B cell (primary cell): ENCODE results near the gene ADAM12. TPM values are rescaled to one million over a fixed set of nuclear protein-coding genes. Genes with fewer than 3 reads are reported as not detected.

Experiments used
- ATAC-seq: fragments of 200-7000 bp; cut with Tn5 transposase; one replicate; pipeline ENCODE4 v1.10.0; 2021; ENCODE audit warnings: low read depth, mild to moderate bottlenecking, moderate number of reproducible peaks, moderate library complexity
- CTCF ChIA-PET: fragments of 350-600 bp; sonication (Branson Sonifier 250); formaldehyde crosslinking; loops from one replicate; lab custom pipeline; 2021; ENCODE audit warnings: antibody characterized with exemption, inconsistent platforms; lab: Charles Lee
- POLR2A ChIA-PET: fragments of 350-600 bp; sonication (Branson Sonifier 250); formaldehyde crosslinking; loops from one replicate; lab custom pipeline; 2021; ENCODE audit warnings: antibody characterized with exemption; lab: Charles Lee
- DNase-seq: peaks from one replicate; pipeline ENCODE4 v3.0.0; 2013
- H2AFZ ChIP-seq: 2 replicates; pipeline ENCODE4 v1.6.1; 2012; ENCODE audit warnings: mild to moderate bottlenecking, low read depth, low read length; ENCODE audit not compliant: insufficient read depth, poor library complexity, severe bottlenecking
- H3K27ac ChIP-seq, 2 donors: 1 replicate in 1 of 2; 2 replicates in 1 of 2; pipeline ENCODE4 v1.5.1; 2012 to 2013; ENCODE audit warnings: low read length in 2 of 2, mild to moderate bottlenecking in 2 of 2, moderate library complexity in 1 of 2
- H3K27me3 ChIP-seq, 4 experiments: fragments of 200-600 bp in 1 of 4; sonication (generic) in 1 of 4; replicated peaks in 1 of 4; 1 replicate in 2 of 4; 2 replicates in 2 of 4; pipeline versions ENCODE4 v1.6.1 to v1.7.0; 2013 to 2016; ENCODE audit warnings: low read length in 3 of 4, mild to moderate bottlenecking in 2 of 4, mixed read lengths in 1 of 4, moderate library complexity in 1 of 4; ENCODE audit not compliant: insufficient read depth in 4 of 4, control insufficient read depth in 3 of 4; ENCODE audit errors: control extremely low read depth in 1 of 4
- H3K36me3 ChIP-seq, 2 experiments: replicated peaks in 1 of 2; 1 replicate in 1 of 2; 2 replicates in 1 of 2; pipeline versions ENCODE4 v1.6.1 to v1.7.1; 2013; ENCODE audit warnings: low read length in 1 of 2; ENCODE audit not compliant: insufficient read depth in 2 of 2, control insufficient read depth in 1 of 2; ENCODE audit errors: control extremely low read depth in 1 of 2, extremely low read depth in 1 of 2
- H3K4me1 ChIP-seq, 2 donors: fragments of 200-600 bp in 1 of 2; sonication (generic) in 1 of 2; 1 replicate in 1 of 2; 2 replicates in 1 of 2; pipeline versions ENCODE4 v1.5.1 to v1.6.1; 2013 to 2017; ENCODE audit warnings: low read length in 2 of 2; ENCODE audit not compliant: control insufficient read depth in 2 of 2, insufficient read depth in 2 of 2
- H3K4me2 ChIP-seq: replicated peaks from 2 replicates; pipeline ENCODE3; 2012; ENCODE audit warnings: mild to moderate bottlenecking, low read depth, low read length; ENCODE audit not compliant: poor library complexity, severe bottlenecking
- H3K4me3 ChIP-seq, 5 experiments: fragments of 200-600 bp in 1 of 5; sonication (generic) in 1 of 5; 1 replicate in 3 of 5; 2 replicates in 2 of 5; pipeline versions ENCODE4 v1.5.1 to v1.7.0; 2011 to 2016; ENCODE audit warnings: low read length in 4 of 5, mild to moderate bottlenecking in 4 of 5, low read depth in 2 of 5, control low read depth in 1 of 5, moderate library complexity in 1 of 5; ENCODE audit not compliant: insufficient read depth in 1 of 5; ENCODE audit errors: control extremely low read depth in 1 of 5, extremely low read depth in 1 of 5
- H3K79me2 ChIP-seq: fragments of 200-600 bp; sonication (generic); one replicate; pipeline ENCODE4 v1.6.0; 2016; ENCODE audit warnings: low read length; ENCODE audit not compliant: control insufficient read depth, insufficient read depth
- H3K9ac ChIP-seq: fragments of 200-600 bp; sonication (generic); 2 replicates; pipeline ENCODE4 v1.6.1; 2017; ENCODE audit warnings: mild to moderate bottlenecking, low read length, moderate library complexity
- H3K9me3 ChIP-seq, 3 donors: one replicate each; pipeline versions ENCODE4 v1.6.1 to v1.7.1; 2013; ENCODE audit warnings: low read length in 2 of 3; ENCODE audit not compliant: control insufficient read depth in 2 of 3, insufficient read depth in 1 of 3; ENCODE audit errors: control extremely low read depth in 1 of 3
- H4K20me1 ChIP-seq: 2 replicates; pipeline ENCODE4 v1.6.0; 2012; ENCODE audit warnings: mild to moderate bottlenecking, low read length; ENCODE audit not compliant: insufficient read depth, control insufficient read depth, poor library complexity, severe bottlenecking
- H3K27ac Mint-ChIP-seq: one replicate; pipeline ENCODE4 v1.8.0; 2021; ENCODE audit warnings: mixed read lengths
- H3K27me3 Mint-ChIP-seq: one replicate; pipeline ENCODE4 v1.8.0; 2021; ENCODE audit warnings: mixed read lengths
- H3K4me1 Mint-ChIP-seq: one replicate; pipeline ENCODE4 v1.8.0; 2021; ENCODE audit warnings: mixed read lengths
- H3K4me3 Mint-ChIP-seq: one replicate; pipeline ENCODE4 v1.8.0; 2021; ENCODE audit warnings: mixed read lengths
- H3K9me3 Mint-ChIP-seq: one replicate; pipeline ENCODE4 v1.8.0; 2022; ENCODE audit warnings: mixed read lengths; ENCODE audit not compliant: insufficient read depth
- EZH2 ChIP-seq: IDR thresholded peaks from 2 replicates; pipeline ENCODE4 v1.6.1; 2012; ENCODE audit warnings: borderline replicate concordance, low read depth, mild to moderate bottlenecking, moderate library complexity, low read length; ENCODE audit not compliant: insufficient read depth, poor library complexity, severe bottlenecking
- WGBS: methylation state at CpG from one replicate; pipeline ENCODE4 v1.1.5; 2013; ENCODE audit warnings: missing lambda C conversion rate; ENCODE audit not compliant: insufficient coverage; 5-methylcytosine and 5-hydroxymethylcytosine counted together
- intact Hi-C: fragments of 100-400 bp; cut with micrococcal nuclease; formaldehyde crosslinking; loops from one replicate; pipeline ENCODE4 v1.10.0; 2022
- polyA plus RNA-seq: library from polyadenylated mRNA; depleted of rRNA; stranded (reverse); fragments of >200 nt; gene quantifications from 2 replicates; pipeline ENCODE4 v1.2.3, GENCODE V29; 2012
- total RNA-seq, 2 donors: library from RNA; stranded (reverse); fragments of 120-200 nt in 1 of 2; gene quantifications; 1 replicate in 1 of 2; 2 replicates in 1 of 2; pipeline versions ENCODE4 v1.2.3 to v1.2.4, GENCODE V29; 2013 to 2022
- TF ChIP-seq, protein P1 (sequence below): fragments of 200-600 bp; IDR thresholded peaks from one replicate; pipeline ENCODE4 v1.8.0; 2022; ENCODE audit warnings: antibody characterized with exemption, mild to moderate bottlenecking

The ADAM12 gene
- total and polyA plus RNA-seq, 2 donors (not counting 1 experiment from before 2014, with no cell fraction given) = 0.01 to 0.22 TPM

DNA sequence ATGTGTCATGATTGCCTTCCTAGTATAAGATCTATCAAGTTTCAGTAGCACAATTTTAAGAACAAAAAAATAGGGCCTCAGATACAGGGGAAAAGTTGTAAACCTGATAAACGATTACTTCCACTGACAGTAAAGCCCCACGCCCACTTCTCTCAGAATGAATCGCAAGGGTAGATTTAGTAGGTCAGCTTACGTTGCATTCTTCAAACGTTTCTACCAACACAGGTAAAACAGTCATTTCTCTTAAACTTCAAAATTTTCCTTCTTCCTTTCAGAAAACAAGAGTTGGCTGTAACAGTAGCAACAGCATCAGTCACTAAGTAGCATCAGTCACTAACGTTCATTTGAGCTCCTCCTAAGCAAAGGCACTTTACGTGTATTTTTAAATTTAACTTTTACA lies 221.5 kb downstream of the ADAM12 start:
- H2AFZ ChIP-seq = no peak overlapping the region
- Mint-ChIP-seq H3K27ac (no peak overlapping the region), H3K9me3 (no peaks in the 10 kb centered on the region), H3K4me3 (no peak overlapping the region), H3K27me3 (no peaks in the 10 kb centered on the region), H3K4me1 (no peaks in the 10 kb centered on the region)
- no peaks in the 10 kb centered on the region for H3K36me3 ChIP-seq
- H4K20me1 ChIP-seq = no peaks in the 10 kb centered on the region
- POLR2A ChIA-PET = no interaction called here
- no peaks in the 10 kb centered on the region for H3K9me3 ChIP-seq
- WGBS = 40% methylated on average over 1 of the region's 7 CpGs
- intact Hi-C loops = no loop called here
- H3K4me2 ChIP-seq = no peak overlapping the region
- no peak overlapping the region for H3K27ac ChIP-seq
- no peak overlapping the region for H3K9ac ChIP-seq
- H3K4me3 ChIP-seq = no peak overlapping the region
- no peaks in the 10 kb centered on the region for H3K79me2 ChIP-seq
- ATAC-seq = no peak
- CTCF ChIA-PET = no interaction called here
- TF ChIP-seq EZH2 = no peak
- TF ChIP-seq, protein P1, sequence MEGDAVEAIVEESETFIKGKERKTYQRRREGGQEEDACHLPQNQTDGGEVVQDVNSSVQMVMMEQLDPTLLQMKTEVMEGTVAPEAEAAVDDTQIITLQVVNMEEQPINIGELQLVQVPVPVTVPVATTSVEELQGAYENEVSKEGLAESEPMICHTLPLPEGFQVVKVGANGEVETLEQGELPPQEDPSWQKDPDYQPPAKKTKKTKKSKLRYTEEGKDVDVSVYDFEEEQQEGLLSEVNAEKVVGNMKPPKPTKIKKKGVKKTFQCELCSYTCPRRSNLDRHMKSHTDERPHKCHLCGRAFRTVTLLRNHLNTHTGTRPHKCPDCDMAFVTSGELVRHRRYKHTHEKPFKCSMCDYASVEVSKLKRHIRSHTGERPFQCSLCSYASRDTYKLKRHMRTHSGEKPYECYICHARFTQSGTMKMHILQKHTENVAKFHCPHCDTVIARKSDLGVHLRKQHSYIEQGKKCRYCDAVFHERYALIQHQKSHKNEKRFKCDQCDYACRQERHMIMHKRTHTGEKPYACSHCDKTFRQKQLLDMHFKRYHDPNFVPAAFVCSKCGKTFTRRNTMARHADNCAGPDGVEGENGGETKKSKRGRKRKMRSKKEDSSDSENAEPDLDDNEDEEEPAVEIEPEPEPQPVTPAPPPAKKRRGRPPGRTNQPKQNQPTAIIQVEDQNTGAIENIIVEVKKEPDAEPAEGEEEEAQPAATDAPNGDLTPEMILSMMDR = no peak
- no peak for DNase-seq
- no peaks in the 10 kb centered on the region for H3K27me3 ChIP-seq
- H3K4me1 ChIP-seq = no peaks in the 10 kb centered on the region

DNA sequence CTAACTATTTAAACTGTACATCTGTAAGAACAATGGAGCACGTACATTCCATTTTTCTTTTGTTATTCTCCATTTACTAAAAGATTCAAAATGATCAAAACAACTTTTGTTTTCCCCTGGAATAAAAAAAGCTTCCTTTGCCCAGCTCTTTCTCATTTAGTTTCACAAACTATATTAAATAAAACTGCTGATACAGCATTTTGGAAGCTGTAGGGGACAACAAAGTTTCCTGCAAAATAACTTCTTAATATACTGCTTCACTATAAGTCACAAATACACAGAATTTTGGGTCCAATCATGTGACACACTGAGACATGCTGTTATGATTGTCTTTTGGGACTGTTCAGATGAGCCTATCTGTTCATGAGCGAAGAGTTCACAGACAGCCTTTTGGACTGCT lies 222.4 kb downstream of the ADAM12 start:
- no peak overlapping the region for H3K4me2 ChIP-seq
- H3K27ac ChIP-seq = no peak overlapping the region
- no peaks in the 10 kb centered on the region for H3K27me3 Mint-ChIP-seq
- H3K9me3 Mint-ChIP-seq = no peaks in the 10 kb centered on the region
- DNase-seq (no peak), ATAC-seq (no peak)
- TF ChIP-seq EZH2 = no peak
- TF ChIP-seq, protein P1 = no peak
- ChIA-PET CTCF (no interaction called here), POLR2A (no interaction called here)
- H3K9me3 ChIP-seq = no peaks in the 10 kb centered on the region
- no peaks in the 10 kb centered on the region for H3K36me3 ChIP-seq
- no peak overlapping the region for H3K4me3 Mint-ChIP-seq
- H3K27me3 ChIP-seq = no peaks in the 10 kb centered on the region
- H3K4me1 ChIP-seq = no peaks in the 10 kb centered on the region
- no peaks in the 10 kb centered on the region for H4K20me1 ChIP-seq
- H3K9ac ChIP-seq = no peak overlapping the region
- H3K27ac Mint-ChIP-seq = no peak overlapping the region
- 88% methylated on average over 1 of the region's 2 CpGs for WGBS
- H3K4me3 ChIP-seq = no peak overlapping the region
- intact Hi-C loops = no loop called here
- no peaks in the 10 kb centered on the region for H3K79me2 ChIP-seq
- no peaks in the 10 kb centered on the region for H3K4me1 Mint-ChIP-seq
- H2AFZ ChIP-seq = no peak overlapping the region
